C4-2B (cell line): ENCODE data around the gene HSPA4.
"Not testable (repeated sequence)": the region's sequence is repeated elsewhere in the genome, so short reads cannot be mapped to it uniquely, and the experiment has no call there.

Source experiments
- H3K27ac ChIP-seq: fragments of 450-650 bp; 2 replicates; pipeline ENCODE4 v1.5.1; 2017
- CTCF ChIP-seq: fragments of 450-650 bp; conservative IDR thresholded peaks from 2 replicates; pipeline ENCODE4 v1.5.1; 2017; ENCODE audit warnings: mild to moderate bottlenecking
- ZFX ChIP-seq: fragments of 450-650 bp; IDR thresholded peaks from 2 replicates; pipeline ENCODE4 v1.6.1; 2017

Gene HSPA4

GRCh38 chr5:133051542-133052316, at the start of gene HSPA4:
Gene HSPA4, plus strand, starts transcription at chr5:133052013. Its CDS starts 238 bp downstream, at chr5:133052251.
- no peak for TF ChIP-seq CTCF
- TF ChIP-seq ZFX: peak; percentile 62; the same call in 1 of the 2 replicates
- H3K27ac ChIP-seq: peak within 1 kb of the TSS; percentile 97

GRCh38 chr5:133006653-133007052, 45.2 kb upstream of the HSPA4 start:
- TF ChIP-seq ZFX (no peak), CTCF (no peak)
- no peak overlapping the region for H3K27ac ChIP-seq

- H3K27ac ChIP-seq: not testable (repeated sequence)
Observed at GRCh38 chr5:133008455-133008854, 43.4 kb upstream of the HSPA4 start.

GRCh38 chr5:133015466-133015865, 36.3 kb upstream of the HSPA4 start:
- no peak overlapping the region for H3K27ac ChIP-seq
- no peak for TF ChIP-seq ZFX
- no peak for TF ChIP-seq CTCF

GRCh38 chr5:133017964-133018363, 33.8 kb upstream of the HSPA4 start:
- no peak overlapping the region for H3K27ac ChIP-seq
- TF ChIP-seq CTCF (no peak), ZFX (no peak)

GRCh38 chr5:133019471-133019870, 32.3 kb upstream of the HSPA4 start:
- H3K27ac ChIP-seq: not testable (repeated sequence)

- H3K27ac ChIP-seq: peak within 1 kb of the TSS; percentile 88
- no peak for TF ChIP-seq ZFX
Observed at GRCh38 chr5:133025804-133026663, 25.8 kb upstream of the HSPA4 start, which contains the start of gene ZCCHC10. Gene ZCCHC10, minus strand, starts transcription at chr5:133026549. Its CDS starts 12 bp downstream, at chr5:133026537.

- H3K27ac ChIP-seq: peak overlapping the region; percentile 88
- TF ChIP-seq ZFX: no peak
- no peak for TF ChIP-seq CTCF
Observed at GRCh38 chr5:133026664-133027153, 25.1 kb upstream of the HSPA4 start.
